Heart left ventricle (tissue), 16 donors: ENCODE measurements around the gene PRDM16. TPM values are rescaled to one million over a fixed set of nuclear protein-coding genes. Genes with fewer than 3 reads are reported as not detected.

Experiments
- ATAC-seq, 4 donors: fragments of 200-7000 bp; cut with Tn5 transposase; one replicate each; pipeline ENCODE4 v1.9.1; 2020 to 2022; ENCODE audit warnings: moderate library complexity in 4 of 4, mild to moderate bottlenecking in 3 of 4, moderate number of reproducible peaks in 1 of 4
- DNase-seq, 5 donors: peaks; one replicate each; pipeline ENCODE4 v3.0.0-alpha.2; 2020
- H3K27ac ChIP-seq, 12 donors: fragments of 200-600 bp; sonication (generic) in 4 of 12; one replicate each; pipeline versions ENCODE4 v1.5.0 to v1.8.0; 2016 to 2022; ENCODE audit warnings: mild to moderate bottlenecking in 2 of 12
- H3K27me3 ChIP-seq, 9 donors: fragments of 200-600 bp; sonication (generic) in 2 of 9; one replicate each; pipeline versions ENCODE4 v1.5.1 to v1.8.0; 2016 to 2022; ENCODE audit warnings: mild to moderate bottlenecking in 3 of 9
- H3K36me3 ChIP-seq, 9 donors: fragments of 200-600 bp; sonication (generic) in 2 of 9; one replicate each; pipeline versions ENCODE4 v1.5.0 to v1.8.0; 2018 to 2022; ENCODE audit warnings: mild to moderate bottlenecking in 2 of 9
- H3K4me1 ChIP-seq, 12 donors: fragments of 200-600 bp; sonication (generic) in 4 of 12; one replicate each; pipeline versions ENCODE4 v1.5.0 to v1.8.0; 2016 to 2022; ENCODE audit warnings: mild to moderate bottlenecking in 3 of 12
- H3K4me3 ChIP-seq, 12 donors: fragments of 200-600 bp; sonication (generic) in 4 of 12; one replicate each; pipeline versions ENCODE4 v1.5.0 to v1.8.0; 2017 to 2022; ENCODE audit warnings: mild to moderate bottlenecking in 9 of 12, moderate library complexity in 4 of 12
- H3K9me3 ChIP-seq, 12 donors: fragments of 200-600 bp; sonication (generic) in 4 of 12; one replicate each; pipeline versions ENCODE4 v1.5.0 to v1.8.0; 2016 to 2022; ENCODE audit warnings: mild to moderate bottlenecking in 1 of 12
- CTCF ChIP-seq, 12 donors: fragments of 200-600 bp; sonication (generic) in 4 of 12; IDR thresholded peaks; one replicate each; pipeline versions ENCODE4 v1.5.0 to v1.8.0; 2018 to 2022; ENCODE audit warnings: antibody characterized with exemption in 12 of 12, mild to moderate bottlenecking in 5 of 12
- POLR2A ChIP-seq, 2 donors: fragments of 450-650 bp; IDR thresholded peaks; one replicate each; pipeline ENCODE4 v1.6.1; 2017; ENCODE audit warnings: antibody characterized with exemption in 2 of 2, mild to moderate bottlenecking in 2 of 2, moderate library complexity in 2 of 2
- WGBS, 4 donors: extraction: QIAGEN DNeasy Blood & Tissue Kit in 2 of 4; methylation state at CpG; one replicate each; pipeline versions ENCODE4 v1.1.5 to v1.1.7; 2013 to 2018; 5-methylcytosine and 5-hydroxymethylcytosine counted together
- intact Hi-C, 10 donors: fragments of 100-400 bp; cut with DNase I; formaldehyde crosslinking; loops; one replicate each; pipeline versions ENCODE4 v1.11.1 to v1.14.2; 2022
- polyA plus RNA-seq, 2 donors: library from polyadenylated mRNA; stranded (reverse); fragments of 200-250 nt; gene quantifications; one replicate each; pipeline ENCODE4 v1.2.3, GENCODE V29; 2013
- total RNA-seq, 9 donors: library from RNA; depleted of rRNA in 2 of 9; stranded (reverse); fragments of >200 nt in 2 of 9; fragmentation: NEBNext Ultra II Directional in 3 of 9; extraction: Animal tissue kit (Norgen Biotek cat#: 25700) in 3 of 9; gene quantifications; one replicate each; pipeline versions ENCODE4 v1.1.0 to v1.2.4, GENCODE V29; 2016 to 2023
- donor health status: ischemic (EF 13 %, LVEDD 7.1; RV severe dilation, severe dysfunction).
- donor health status: healthy with polysubstance abuse.
- donor health status: DM: no; HTN: yes; CAD: no.
- donor health status: DM: no; HTN: no; CAD: no.
- donor health status: ischemic (EF 25% LVEDD 6.9; RV normal size, moderate dysfunction).
- donor health status: ischemic (EF 25% LVEDD 5.7; RV mildly dilated, moderate dysfunction).
- donor health status: healthy.
- donor health status: DM: yes; HTN: yes; CAD: no.
- donor health status: ischemic (EF 35%, LVEDD 5.7; RV mildly dilated, moderate dysfunction).
- donor health status: nonischemic (EF 11% LVEDD 7.7; RV severe dilation, severe dysfunction).
- donor health status: DM: yes; HTN: yes; CAD: no.
- donor health status: PGD.
- donor health status: ischemic (EF 29% LVEDD 5.4; RV normal size, mild dysfunction).
- donor health status: nonischemic (EF 23%, LVEDD 6.1; RV moderate dilation, normal function).

Gene PRDM16
- total and polyA plus RNA-seq, 11 donors: 6.0 to 22.7 (median 14.0) TPM

DNA sequence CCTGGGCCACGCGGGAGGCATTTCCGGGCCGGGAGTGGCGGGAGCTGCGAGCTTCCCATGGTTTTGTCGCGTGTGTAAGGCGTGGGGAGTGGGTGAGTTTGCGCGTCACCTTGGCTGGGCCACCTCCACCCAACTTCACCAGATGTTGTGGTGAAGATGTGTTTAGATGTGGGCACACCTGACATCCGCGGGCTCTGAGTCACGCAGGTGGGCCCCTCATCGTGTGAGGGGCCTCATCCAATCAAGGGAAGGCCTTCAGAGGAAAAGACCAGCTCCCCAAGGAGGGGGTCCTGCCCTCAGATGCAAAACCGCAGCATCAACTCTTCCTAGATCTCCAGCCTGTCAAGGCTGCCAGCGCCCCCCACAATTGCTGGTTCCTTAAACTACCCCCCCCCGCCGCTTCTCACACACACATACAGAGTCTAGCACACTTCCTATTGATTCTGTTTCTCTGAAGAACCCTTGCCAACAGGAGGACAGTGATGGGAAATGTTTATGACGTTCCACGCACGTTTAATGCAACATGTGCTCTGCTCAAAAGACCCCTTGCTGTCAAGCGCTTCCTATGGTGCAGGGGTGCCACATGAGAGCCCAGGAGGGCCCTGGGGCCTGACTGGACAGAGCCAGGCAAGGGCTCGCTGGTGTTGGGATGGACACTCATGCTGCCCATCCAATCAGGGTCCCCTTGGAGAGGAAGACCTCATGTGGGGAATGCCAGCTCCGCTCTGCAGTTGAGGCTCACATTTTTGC, 35.8 kb upstream of the PRDM16 start:
- Histone ChIP-seq H3K4me1 (no peaks in the 10 kb centered on the region), H3K4me3 (no peak overlapping the region), H3K27me3 (peaks cover 0 to 51% (median 11%) of the 10 kb centered on the region in 9 donors), H3K27ac (no peak overlapping the region), H3K9me3 (no peaks in the 10 kb centered on the region), H3K36me3 (no peaks in the 10 kb centered on the region)
- DNase-seq (peak in 1 of 5 donors; percentile 40), ATAC-seq (no peak)
- intact Hi-C loops: no loop called here
- 81 to 89% (median 85%) methylated on average over 25 of the region's 25 CpGs for WGBS, 4 donors
- TF ChIP-seq POLR2A (IDR thresholded peaks at IDR 0.05) (no peak), CTCF (IDR thresholded peaks at IDR 0.05) (no peak)

GRCh38 chr1:3033790-3034090, 35.3 kb upstream of the PRDM16 start:
- Histone ChIP-seq H3K27ac (no peak overlapping the region), H3K27me3 (peaks cover 0 to 51% (median 13%) of the 10 kb centered on the region in 9 donors), H3K4me1 (no peaks in the 10 kb centered on the region), H3K36me3 (no peaks in the 10 kb centered on the region), H3K9me3 (no peaks in the 10 kb centered on the region), H3K4me3 (no peak overlapping the region)
- intact Hi-C loops: no loop called here
- 74 to 94% (median 83%) methylated on average over 4 of the region's 4 CpGs for WGBS, 4 donors
- ATAC-seq (no peak), DNase-seq (no peak)
- TF ChIP-seq POLR2A (IDR thresholded peaks at IDR 0.05) (no peak), CTCF (IDR thresholded peaks at IDR 0.05) (no peak)

DNA sequence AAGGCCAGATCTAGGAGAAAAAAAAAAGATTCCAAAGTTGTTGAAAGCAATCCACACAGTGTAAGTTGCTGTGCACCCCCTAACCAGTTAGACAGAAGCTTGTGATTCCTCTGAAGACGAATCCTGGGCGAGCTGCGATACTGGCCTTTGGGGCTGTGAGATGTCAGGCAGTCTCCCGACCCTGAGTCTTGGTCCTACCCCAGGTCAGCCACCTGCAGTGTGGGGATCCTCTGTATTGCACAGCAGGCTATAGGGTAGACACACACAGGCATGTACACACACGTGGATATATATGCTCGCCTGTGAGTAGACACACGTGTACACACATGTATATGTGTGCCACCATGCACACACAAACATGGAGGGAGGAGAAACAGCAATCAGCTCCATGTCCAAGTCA, 34.8 kb upstream of the PRDM16 start:
- TF ChIP-seq CTCF (IDR thresholded peaks at IDR 0.05): no peak
- TF ChIP-seq POLR2A (IDR thresholded peaks at IDR 0.05): no peak
- DNase-seq (peak in 1 of 5 donors; percentile 28), ATAC-seq (no peak)
- Histone ChIP-seq H3K27ac (no peak overlapping the region), H3K9me3 (no peaks in the 10 kb centered on the region), H3K4me1 (no peaks in the 10 kb centered on the region), H3K36me3 (no peaks in the 10 kb centered on the region), H3K27me3 (peaks cover 0 to 50% (median 12%) of the 10 kb centered on the region in 9 donors), H3K4me3 (no peak overlapping the region)
- WGBS, 4 donors: 84 to 88% (median 86%) methylated on average over 7 of the region's 7 CpGs
- intact Hi-C loops: no loop called here

DNA sequence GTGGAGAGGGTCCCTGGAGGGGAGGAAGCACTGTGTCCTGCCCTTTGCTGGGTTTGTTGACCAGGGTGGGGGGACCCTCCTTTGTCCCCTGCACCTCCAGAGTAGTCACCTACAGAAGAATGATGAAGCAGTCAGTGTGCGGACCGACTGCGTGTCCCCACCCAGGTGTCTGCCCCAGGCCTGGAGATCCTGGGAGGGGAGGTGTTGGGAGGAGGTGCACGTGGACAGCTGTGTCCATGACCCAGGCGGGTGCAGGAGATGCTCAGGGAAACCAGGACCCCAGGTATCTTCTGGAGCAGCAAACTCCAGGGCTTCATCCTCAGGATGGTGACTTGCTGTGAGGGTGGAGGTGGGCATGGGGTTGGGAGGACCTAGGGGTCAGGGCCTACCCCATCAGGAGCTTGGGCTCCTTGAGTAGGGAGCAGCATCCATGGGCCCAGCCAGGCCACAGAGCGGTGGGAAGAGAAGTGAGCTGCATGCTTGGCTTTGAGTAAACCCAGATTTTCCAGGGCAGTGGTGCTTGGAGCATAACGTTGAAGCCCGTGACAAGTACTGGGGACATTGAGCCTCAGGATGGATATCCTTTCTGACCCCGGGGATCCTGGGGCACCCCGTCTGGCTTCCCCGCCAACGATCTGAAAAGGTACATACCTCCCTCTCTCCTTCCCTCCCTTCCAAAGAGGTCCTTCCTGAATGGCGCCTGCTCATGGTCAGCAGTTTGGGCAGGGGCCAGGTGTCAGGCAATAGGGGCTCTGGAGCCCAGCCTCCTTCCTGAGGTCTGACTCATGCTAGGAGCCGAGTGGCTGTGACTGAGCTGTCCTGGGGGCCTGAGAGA, 34.1 kb upstream of the PRDM16 start:
- Histone ChIP-seq H3K27me3 (peaks cover 0 to 42% (median 4%) of the 10 kb centered on the region in 9 donors), H3K36me3 (no peaks in the 10 kb centered on the region), H3K27ac (no peak overlapping the region), H3K9me3 (no peaks in the 10 kb centered on the region), H3K4me3 (no peak overlapping the region), H3K4me1 (no peaks in the 10 kb centered on the region)
- DNase-seq: peak in 1 of 5 donors; percentile 33
- no peak for ATAC-seq
- intact Hi-C loops: no loop called here
- 68 to 78% (median 74%) methylated on average over 13 to 14 of the region's 14 CpGs for WGBS, 4 donors
- TF ChIP-seq POLR2A (IDR thresholded peaks at IDR 0.05) (no peak), CTCF (IDR thresholded peaks at IDR 0.05) (no peak)
